SK-N-MC (cell line): ENCODE measurements around the gene UIMC1.
"Not testable (repeated sequence)": the region's sequence is repeated elsewhere in the genome, so short reads cannot be mapped to it uniquely, and the experiment has no call there.

ENCODE experiments used
- DNase-seq: peaks from one replicate; pipeline ENCODE4 v3.0.0-alpha.2; 2011; ENCODE audit warnings: low read depth, low spot score
- H3K27ac ChIP-seq: fragments of 200-600 bp; sonication (generic); 2 replicates; pipeline ENCODE4 v1.5.1; 2016; ENCODE audit warnings: mixed run types
- H3K36me3 ChIP-seq: fragments of 200-600 bp; sonication (generic); 2 replicates; pipeline ENCODE4 v1.6.1; 2017; ENCODE audit warnings: antibody characterized with exemption, low read length, mixed read lengths; ENCODE audit not compliant: insufficient read depth
- H3K4me3 ChIP-seq: fragments of 200-600 bp; sonication (generic); 2 replicates; pipeline ENCODE4 v1.5.1; 2016
- H3K9ac ChIP-seq: fragments of 200-600 bp; sonication (generic); 2 replicates; pipeline ENCODE4 v1.8.0; 2017; ENCODE audit warnings: mixed run types, mixed read lengths; ENCODE audit not compliant: insufficient read length
- H3K9me3 ChIP-seq: fragments of 200-600 bp; sonication (generic); 2 replicates; pipeline ENCODE4 v1.6.1; 2017; ENCODE audit warnings: low read depth, mild to moderate bottlenecking, antibody characterized with exemption, low read length, moderate library complexity, mixed read lengths
- EZH2 ChIP-seq: fragments of 200-600 bp; sonication (generic); IDR thresholded peaks from one replicate; pipeline ENCODE4 v1.6.1; 2017; ENCODE audit warnings: antibody characterized with exemption
- FOXP2 ChIP-seq: optimal IDR thresholded peaks from 2 replicates; pipeline ENCODE3; 2011; ENCODE audit warnings: mild to moderate bottlenecking, moderate library complexity; ENCODE audit not compliant: insufficient read depth; ENCODE audit errors: extremely low read length, control extremely low read depth
- POLR2AphosphoS5 ChIP-seq: IDR thresholded peaks from 2 replicates; pipeline ENCODE4 v1.6.1; 2012; ENCODE audit warnings: mild to moderate bottlenecking, low read depth, low read length, borderline replicate concordance

UIMC1 gene

GRCh38 chr5:177003649-177004048 lies 2.9 kb downstream of the UIMC1 start:
- Histone ChIP-seq H3K9me3 (no peaks in the 10 kb centered on the region), H3K36me3 (peaks cover 7% of the 10 kb centered on the region), H3K4me3 (no peak overlapping the region), H3K27ac (no peak overlapping the region), H3K9ac (no peak overlapping the region)
- no peak for TF ChIP-seq POLR2AphosphoS5
- TF ChIP-seq EZH2 = no peak
- no peak for TF ChIP-seq FOXP2
- no peak for DNase-seq

GRCh38 chr5:176999526-176999925 lies 7.1 kb downstream of the UIMC1 start:
- H3K27ac ChIP-seq, H3K4me3 ChIP-seq, DNase-seq, H3K9ac ChIP-seq, H3K9me3 ChIP-seq: not testable (repeated sequence)
- H3K36me3 ChIP-seq = peaks cover 12% of the 10 kb centered on the region

GRCh38 chr5:176998828-176999227 lies 7.8 kb downstream of the UIMC1 start:
- Histone ChIP-seq H3K9ac (no peak overlapping the region), H3K27ac (no peak overlapping the region), H3K36me3 (peaks cover 19% of the 10 kb centered on the region), H3K9me3 (no peaks in the 10 kb centered on the region), H3K4me3 (no peak overlapping the region)
- TF ChIP-seq FOXP2 (no peak), EZH2 (no peak), POLR2AphosphoS5 (no peak)
- DNase-seq = no peak

- no peak for DNase-seq
- Histone ChIP-seq H3K27ac (no peak overlapping the region), H3K9me3 (no peaks in the 10 kb centered on the region), H3K4me3 (no peak overlapping the region), H3K36me3 (peaks cover 23% of the 10 kb centered on the region), H3K9ac (no peak overlapping the region)
- TF ChIP-seq POLR2AphosphoS5 (no peak), EZH2 (no peak)
Observed at GRCh38 chr5:176996780-176997179, 9.8 kb downstream of the UIMC1 start.

- H3K9ac ChIP-seq = no peak overlapping the region
- TF ChIP-seq POLR2AphosphoS5 = no peak
- TF ChIP-seq FOXP2 = no peak
- TF ChIP-seq EZH2 = no peak
- DNase-seq = no peak
- H3K9me3 ChIP-seq = no peaks in the 10 kb centered on the region
- no peak overlapping the region for H3K4me3 ChIP-seq
- H3K27ac ChIP-seq = no peak overlapping the region
- H3K36me3 ChIP-seq = peaks cover 20% of the 10 kb centered on the region; the same call in 1 of the 2 replicates
Observed at GRCh38 chr5:176995896-176996767, 10.4 kb downstream of the UIMC1 start.

- no peak overlapping the region for H3K9ac ChIP-seq
- TF ChIP-seq POLR2AphosphoS5 (no peak), FOXP2 (no peak), EZH2 (no peak)
- no peaks in the 10 kb centered on the region for H3K9me3 ChIP-seq
- no peak overlapping the region for H3K4me3 ChIP-seq
- peaks cover 15% of the 10 kb centered on the region; the same call in 1 of the 2 replicates for H3K36me3 ChIP-seq
- H3K27ac ChIP-seq = no peak overlapping the region
- no peak for DNase-seq
Observed at GRCh38 chr5:176995122-176995490, 11.5 kb downstream of the UIMC1 start.

- Histone ChIP-seq H3K4me3 (no peak overlapping the region), H3K36me3 (peaks cover 15% of the 10 kb centered on the region; the same call in 1 of the 2 replicates), H3K9me3 (no peaks in the 10 kb centered on the region), H3K9ac (no peak overlapping the region), H3K27ac (no peak overlapping the region)
- DNase-seq = no peak
- no peak for TF ChIP-seq POLR2AphosphoS5
Observed at GRCh38 chr5:176994460-176995121, 12.0 kb downstream of the UIMC1 start.

GRCh38 chr5:176993081-176993480 lies 13.5 kb downstream of the UIMC1 start:
- DNase-seq, H3K27ac ChIP-seq, H3K9ac ChIP-seq, H3K9me3 ChIP-seq, H3K4me3 ChIP-seq: not testable (repeated sequence)
- peaks cover 15% of the 10 kb centered on the region; the same call in 1 of the 2 replicates for H3K36me3 ChIP-seq

- no peak for TF ChIP-seq FOXP2
- no peak for TF ChIP-seq EZH2
- no peak for TF ChIP-seq POLR2AphosphoS5
- no peaks in the 10 kb centered on the region for H3K9me3 ChIP-seq
- DNase-seq = no peak
- H3K9ac ChIP-seq = no peak overlapping the region
- no peak overlapping the region for H3K4me3 ChIP-seq
- no peak overlapping the region for H3K27ac ChIP-seq
- peaks cover 4% of the 10 kb centered on the region; the same call in 1 of the 2 replicates for H3K36me3 ChIP-seq
Observed at GRCh38 chr5:176987583-176987982, 19.0 kb downstream of the UIMC1 start.
